ENCODE measurements around the gene ASB6.

GRCh38 chr9:129626079-129626624, 15.8 kb downstream of the ASB6 start, which contains the start of gene NTMT1:
- TF ChIP-seq CTCF (IDR thresholded peaks at IDR 0.05; ENCODE audit: insufficient read depth, low read length, poor library complexity, severe bottlenecking) = no peak
- no peak for TF ChIP-seq EZH2phosphoT487 (conservative IDR thresholded peaks at IDR 0.05; ENCODE audit: low read length)

Data from SU-DHL-6 (cell line).